K562 (cell line): Measurements from ENCODE around the gene A1BG. TPM values are rescaled to one million over a fixed set of nuclear protein-coding genes. Genes with fewer than 3 reads are reported as not detected.

Experiments used
- ATAC-seq: fragments of 200-7000 bp; cut with Tn5 transposase; 3 replicates; pipeline ENCODE4 v1.9.1; 2020; ENCODE audit warnings: moderate library complexity
- BruUV-seq: library from RNA; stranded (reverse); fragments of 400-500 nt; replicated peaks from 2 replicates; lab custom pipeline; 2021; lab: Mats Ljungman, UMichigan
- CTCF ChIA-PET: fragments of 300-600 bp; formaldehyde crosslinking; extraction: SDS; loops from one replicate; lab custom pipeline; 2021; ENCODE audit warnings: low intra/inter-chr PET ratio; lab: Yijun Ruan, JAX
- POLR2A ChIA-PET: fragments of 300-600, 350-650 bp; sonication (Branson Sonifier 250); formaldehyde crosslinking; extraction: SDS; loops from one replicate; lab custom pipeline; 2021; ENCODE audit warnings: antibody characterized with exemption, inconsistent platforms; lab: Yijun Ruan, JAX
- DNase-seq, 4 experiments: peaks; one replicate each; pipeline versions ENCODE4 v3.0.0 to v3.0.0-alpha.2; 2011 to 2018; ENCODE audit warnings: low spot score in 3 of 4, mixed read lengths in 3 of 4; ENCODE audit errors: extremely low read depth in 1 of 4
- FAIRE-seq: peaks from 2 replicates; lab custom pipeline; 2011; peaks lifted over from hg19 to GRCh38; lab: Jason Lieb, UNC
- H2AFZ ChIP-seq: 2 replicates; pipeline ENCODE4 v1.6.0; 2011; ENCODE audit warnings: low read depth, low read length, control low read depth, inconsistent platforms
- H3K27ac ChIP-seq: fragments of 200-600 bp; 3 replicates; pipeline ENCODE4 v1.8.0; 2011; ENCODE audit warnings: low read depth, mild to moderate bottlenecking, control low read depth, inconsistent platforms, low read length, moderate library complexity, mixed read lengths; ENCODE audit errors: extremely low read depth
- H3K27me3 ChIP-seq, 2 experiments: fragments of 300-600 bp in 1 of 2; 2 replicates in 1 of 2; 3 replicates in 1 of 2; pipeline versions ENCODE4 v1.6.0 to v1.8.0; 2011; ENCODE audit warnings: inconsistent platforms in 2 of 2, low read length in 2 of 2, mild to moderate bottlenecking in 1 of 2, mixed read lengths in 1 of 2, moderate library complexity in 1 of 2; ENCODE audit not compliant: control insufficient read depth in 2 of 2, insufficient read depth in 2 of 2
- H3K36me3 ChIP-seq: fragments of 300-600 bp; 3 replicates; pipeline ENCODE4 v1.8.0; 2011; ENCODE audit warnings: mild to moderate bottlenecking, low read length, inconsistent platforms; ENCODE audit not compliant: control insufficient read depth, insufficient read depth
- H3K4me1 ChIP-seq, 2 experiments: fragments of 200-600 bp in 1 of 2; replicated peaks in 1 of 2; 2 replicates in 1 of 2; 3 replicates in 1 of 2; pipeline versions ENCODE4 v1.5.1 to v1.8.0; 2011; ENCODE audit warnings: inconsistent platforms in 2 of 2, low read length in 2 of 2, mild to moderate bottlenecking in 1 of 2, mixed read lengths in 1 of 2, moderate library complexity in 1 of 2; ENCODE audit not compliant: control insufficient read depth in 2 of 2, insufficient read depth in 2 of 2
- H3K4me2 ChIP-seq: 2 replicates; pipeline ENCODE4 v1.6.1; 2011; ENCODE audit warnings: low read length, control low read depth, inconsistent platforms, mixed read lengths; ENCODE audit not compliant: insufficient read depth
- H3K4me3 ChIP-seq: fragments of 200-600 bp; sonication (generic), shearing (Covaris generic); 2 replicates; pipeline ENCODE4 v1.5.1; 2016; ENCODE audit warnings: control low read depth, inconsistent platforms
- H3K79me2 ChIP-seq: fragments of 200-600 bp; 3 replicates; pipeline ENCODE4 v1.8.0; 2011; ENCODE audit warnings: low read length, inconsistent platforms; ENCODE audit not compliant: control insufficient read depth, insufficient read depth
- H3K9ac ChIP-seq, 2 experiments: 2 replicates each; pipeline versions ENCODE4 v1.6.0 to v1.6.1; 2011; ENCODE audit warnings: low read depth in 2 of 2, low read length in 2 of 2, control low read depth in 1 of 2, inconsistent platforms in 1 of 2, mild to moderate bottlenecking in 1 of 2, mixed read lengths in 1 of 2; ENCODE audit not compliant: insufficient read depth in 1 of 2
- H3K9me1 ChIP-seq: one replicate; pipeline ENCODE4 v1.6.0; 2011; ENCODE audit warnings: inconsistent platforms, mild to moderate bottlenecking, low read length, moderate library complexity; ENCODE audit not compliant: control insufficient read depth, insufficient read depth
- H3K9me3 ChIP-seq: replicated peaks from 2 replicates; pipeline ENCODE4 v1.5.1; 2011; ENCODE audit warnings: low read depth, low read length, inconsistent platforms; ENCODE audit not compliant: control insufficient read depth, insufficient read depth
- H4K20me1 ChIP-seq: replicated peaks from 2 replicates; pipeline ENCODE4 v1.6.1; 2011; ENCODE audit warnings: low read length, inconsistent platforms, mixed read lengths; ENCODE audit not compliant: control insufficient read depth, insufficient read depth
- FOXK1 ChIP-seq: sonication (generic); formaldehyde crosslinking; IDR thresholded peaks from 2 replicates; pipeline ENCODE4 v1.8.0; 2022; ENCODE audit warnings: missing genetic modification reagents, mild to moderate bottlenecking, borderline replicate concordance
- POLR2G ChIP-seq: fragments of 200-400 bp; formaldehyde crosslinking; IDR thresholded peaks from 2 replicates; pipeline ENCODE4 v1.6.1; 2017; ENCODE audit warnings: low read depth, mild to moderate bottlenecking, antibody characterized with exemption, low read length, moderate library complexity
- RBFOX2 ChIP-seq: fragments of 200-400 bp; formaldehyde crosslinking; IDR thresholded peaks from 2 replicates; pipeline ENCODE4 v1.6.1; 2017; ENCODE audit warnings: low read depth, mild to moderate bottlenecking, low read length, moderate library complexity
- ZNF146 ChIP-seq: IDR thresholded peaks from one replicate; pipeline ENCODE4 v1.6.1; 2018; ENCODE audit warnings: missing compliant biosample characterization; ENCODE audit not compliant: unreplicated experiment
- ZNF23 ChIP-seq: fragments of 250-450 bp; sonication (Bioruptor Pico); IDR thresholded peaks from 2 replicates; pipeline ENCODE4 v1.4.0; 2020; ENCODE audit warnings: mild to moderate bottlenecking
- WGBS: fragments of 100-300 bp; shearing (Covaris generic); methylation state at CpG from one replicate; pipeline ENCODE4 v1.1.6; 2016; ENCODE audit warnings: low coverage, mixed read lengths; ENCODE audit not compliant: insufficient coverage; ENCODE audit errors: missing lambda C conversion rate; 5-methylcytosine and 5-hydroxymethylcytosine counted together
- in situ Hi-C: fragments of 300-500 bp; cut with MboI; formaldehyde crosslinking; loops from 4 replicates; pipeline ENCODE4 v1.15.0; 2018; ENCODE audit warnings: inconsistent platforms, mixed read lengths
- intact Hi-C: fragments of 100-400 bp; cut with micrococcal nuclease; formaldehyde crosslinking; loops from 2 replicates; pipeline ENCODE4 v1.14.2; 2022
- polyA plus RNA-seq, 8 experiments: library from polyadenylated mRNA; depleted of rRNA in 4 of 8; stranded (reverse) in 5 of 8; unstranded in 3 of 8; fragments of >200 nt; fragmentation: Nextera tagmentation in 2 of 8; fragmentation: Illumina TruSeq in 1 of 8; extraction: Ambion mirVana in 2 of 8; extraction: Trizol in 1 of 8; gene quantifications; 2 replicates each; pipeline versions ENCODE4 v1.2.1 to v1.2.3, GENCODE V29; 2011 to 2014; ENCODE audit warnings: inconsistent platforms in 1 of 8, missing spikeins in 1 of 8
- total RNA-seq, 7 experiments: library from RNA; depleted of rRNA in 6 of 7; stranded (reverse); fragments of >200 nt in 6 of 7; fragmentation: Illumina TruSeq in 2 of 7; extraction: Trizol in 2 of 7; gene quantifications; 2 replicates each; pipeline versions ENCODE4 v1.2.1 to v1.2.3, GENCODE V29; 2011 to 2021; ENCODE audit warnings: low replicate concordance in 1 of 7
- TF ChIP-seq, protein P1 (sequence below): sonication (generic); formaldehyde crosslinking; IDR thresholded peaks from 2 replicates; pipeline ENCODE4 v1.8.1; 2023; ENCODE audit warnings: mild to moderate bottlenecking, missing genetic modification reagents
- TF ChIP-seq, protein P2 (sequence below): fragments of 450-650 bp; IDR thresholded peaks from 2 replicates; pipeline ENCODE4 v1.6.1; 2016; ENCODE audit warnings: low read depth, mild to moderate bottlenecking, moderate library complexity
- TF ChIP-seq, protein P3 (sequence below): sonication (generic); formaldehyde crosslinking; IDR thresholded peaks from 2 replicates; pipeline ENCODE4 v1.9.0; 2022; ENCODE audit warnings: mild to moderate bottlenecking, missing genetic modification reagents

Gene A1BG
- total and polyA plus RNA-seq, 9 of the 15 experiments (the other 6 are each of a cell fraction or from before 2014, with no cell fraction given) = 0.10 to 19.8 (median 2.6) TPM

DNA sequence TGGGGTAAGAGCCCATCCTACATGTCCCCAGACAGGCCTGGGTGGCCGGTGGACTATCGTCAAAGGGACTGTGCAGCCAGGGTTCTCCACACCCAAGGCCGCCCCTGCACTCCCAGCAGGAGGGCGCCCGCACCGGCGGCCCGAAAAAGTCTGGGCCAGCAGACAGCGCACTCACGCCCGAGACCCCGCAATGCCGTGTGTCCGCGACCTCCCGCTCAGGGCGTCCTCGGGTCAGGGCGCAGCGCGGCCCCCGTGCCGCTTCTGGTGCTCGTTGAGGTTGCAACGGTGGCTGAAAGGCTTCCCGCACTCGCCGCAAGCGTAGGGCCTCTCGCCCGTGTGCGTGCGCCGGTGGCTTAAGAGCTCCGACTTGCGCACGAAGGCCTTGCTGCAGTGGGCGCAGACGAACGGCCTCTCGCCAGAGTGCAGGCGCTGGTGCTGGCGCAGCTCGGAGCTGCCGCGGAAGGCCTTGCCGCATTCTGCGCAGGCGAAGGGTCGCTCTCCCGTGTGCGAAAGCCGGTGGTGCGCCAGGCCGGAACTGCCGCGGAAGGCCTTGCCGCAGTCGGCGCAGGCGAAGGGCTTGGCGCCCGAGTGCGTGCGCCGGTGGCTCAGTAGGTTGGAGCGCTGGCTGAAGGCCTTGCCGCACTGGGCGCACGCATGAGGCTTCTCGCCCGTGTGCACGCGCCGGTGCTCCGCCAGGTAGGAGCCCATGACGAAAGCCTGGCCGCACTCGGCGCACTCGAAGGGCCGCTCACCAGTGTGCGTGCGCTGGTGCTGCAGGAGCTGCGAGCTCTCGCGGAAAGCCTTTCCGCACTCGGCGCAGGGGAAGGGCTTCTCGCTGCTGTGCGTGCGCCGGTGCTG, 2.8 kb upstream of the A1BG start:
- POLR2A ChIA-PET = interaction anchor here (1.2 kb wide), 1 partner anchor 11 kb away, joined by 3 read pairs; no protein-coding TSS in a partner anchor
- WGBS = 89% methylated on average over 60 of the region's 94 CpGs
- TF ChIP-seq, protein P1, sequence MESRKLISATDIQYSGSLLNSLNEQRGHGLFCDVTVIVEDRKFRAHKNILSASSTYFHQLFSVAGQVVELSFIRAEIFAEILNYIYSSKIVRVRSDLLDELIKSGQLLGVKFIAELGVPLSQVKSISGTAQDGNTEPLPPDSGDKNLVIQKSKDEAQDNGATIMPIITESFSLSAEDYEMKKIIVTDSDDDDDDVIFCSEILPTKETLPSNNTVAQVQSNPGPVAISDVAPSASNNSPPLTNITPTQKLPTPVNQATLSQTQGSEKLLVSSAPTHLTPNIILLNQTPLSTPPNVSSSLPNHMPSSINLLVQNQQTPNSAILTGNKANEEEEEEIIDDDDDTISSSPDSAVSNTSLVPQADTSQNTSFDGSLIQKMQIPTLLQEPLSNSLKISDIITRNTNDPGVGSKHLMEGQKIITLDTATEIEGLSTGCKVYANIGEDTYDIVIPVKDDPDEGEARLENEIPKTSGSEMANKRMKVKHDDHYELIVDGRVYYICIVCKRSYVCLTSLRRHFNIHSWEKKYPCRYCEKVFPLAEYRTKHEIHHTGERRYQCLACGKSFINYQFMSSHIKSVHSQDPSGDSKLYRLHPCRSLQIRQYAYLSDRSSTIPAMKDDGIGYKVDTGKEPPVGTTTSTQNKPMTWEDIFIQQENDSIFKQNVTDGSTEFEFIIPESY (CRISPR knock-in tag) = peak; percentile 92
- no peak for TF ChIP-seq ZNF146 (CRISPR knock-in tag)
- TF ChIP-seq POLR2G = peak; percentile 72
- TF ChIP-seq RBFOX2 = 0 out of 2 replicates have a peak, but pooled peaks have one; percentile 32
- TF ChIP-seq FOXK1 (CRISPR knock-in tag) = no peak
- no peak for TF ChIP-seq ZNF23 (CRISPR knock-in tag)
- TF ChIP-seq, protein P2, sequence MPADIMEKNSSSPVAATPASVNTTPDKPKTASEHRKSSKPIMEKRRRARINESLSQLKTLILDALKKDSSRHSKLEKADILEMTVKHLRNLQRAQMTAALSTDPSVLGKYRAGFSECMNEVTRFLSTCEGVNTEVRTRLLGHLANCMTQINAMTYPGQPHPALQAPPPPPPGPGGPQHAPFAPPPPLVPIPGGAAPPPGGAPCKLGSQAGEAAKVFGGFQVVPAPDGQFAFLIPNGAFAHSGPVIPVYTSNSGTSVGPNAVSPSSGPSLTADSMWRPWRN = no peak
- TF ChIP-seq, protein P3, sequence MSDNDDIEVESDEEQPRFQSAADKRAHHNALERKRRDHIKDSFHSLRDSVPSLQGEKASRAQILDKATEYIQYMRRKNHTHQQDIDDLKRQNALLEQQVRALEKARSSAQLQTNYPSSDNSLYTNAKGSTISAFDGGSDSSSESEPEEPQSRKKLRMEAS (CRISPR knock-in tag) = 0 out of 2 replicates have a peak, but pooled peaks have one; percentile 24
- ATAC-seq (no peak), FAIRE-seq (no peak), DNase-seq (no peak)
- in situ Hi-C loops (no loop called here), intact Hi-C loops (no loop called here)
- H3K9me1 ChIP-seq = no peaks in the 10 kb centered on the region
- no peak overlapping the region for H2AFZ ChIP-seq
- H3K27me3 ChIP-seq = no peaks in the 10 kb centered on the region
- no TSS peak for BruUV-seq
- no peaks in the 10 kb centered on the region for H3K36me3 ChIP-seq
- H3K9ac ChIP-seq = no peak overlapping the region
- H3K79me2 ChIP-seq = no peaks in the 10 kb centered on the region
- CTCF ChIA-PET = no interaction called here
- no peaks in the 10 kb centered on the region for H3K9me3 ChIP-seq
- H3K27ac ChIP-seq = no peak overlapping the region
- H3K4me1 ChIP-seq = peaks cover 2 to 29% of the 10 kb centered on the region in 2 experiments; a peak in 3 of 5 replicates
- H3K4me2 ChIP-seq = no peak overlapping the region
- no peak overlapping the region for H3K4me3 ChIP-seq
- H4K20me1 ChIP-seq = no peaks in the 10 kb centered on the region
